ENCODE results near the gene CDHR2.

The CDHR2 gene

GRCh38 chr5:176630681-176631222 is 81.6 kb downstream of the CDHR2 start:
- H3K4me2 ChIP-seq (ENCODE audit: low read length) = peak overlapping the region; percentile 88
- H2BK12ac ChIP-seq (ENCODE audit: low read length) = no peak overlapping the region
- H3K9me3 ChIP-seq (ENCODE audit: insufficient read depth, low read depth, low read length) = peaks cover 6% of the 10 kb centered on the region
- peaks cover 34% of the 10 kb centered on the region for H3K27me3 ChIP-seq (ENCODE audit: insufficient read depth, low read length)
- WGBS (ENCODE audit: extremely low coverage, insufficient coverage, insufficient read length) = no CpG with 5 or more reads among the region's 20 CpGs
- H3K23ac ChIP-seq (ENCODE audit: low read length) = peak overlapping the region; percentile 28
- H3K4me3 ChIP-seq (ENCODE audit: low read depth, low read length) = peak overlapping the region; percentile 18
- H3K9ac ChIP-seq (ENCODE audit: low read length) = no peak overlapping the region
- no peak overlapping the region for H4K12ac ChIP-seq (ENCODE audit: low read depth, low read length)
- no peak overlapping the region for H4K91ac ChIP-seq (ENCODE audit: low read depth, low read length)
- no peak overlapping the region for H3K27ac ChIP-seq (ENCODE audit: low read depth, low read length)
- H3K18ac ChIP-seq (ENCODE audit: low read length) = no peak overlapping the region
- H2BK120ac ChIP-seq (ENCODE audit: insufficient read depth, low read length, poor library complexity) = no peak overlapping the region
- H4K8ac ChIP-seq (ENCODE audit: low read depth, low read length) = no peak overlapping the region
- no peak for DNase-seq
- no peaks in the 10 kb centered on the region for H3K79me2 ChIP-seq (ENCODE audit: control insufficient read depth, insufficient read depth, low read length, poor library complexity)
- no peak overlapping the region for H3K4ac ChIP-seq (ENCODE audit: low read depth, low read length)
- H2BK5ac ChIP-seq (ENCODE audit: low read depth, low read length, poor library complexity) = no peak overlapping the region
- H3K14ac ChIP-seq (ENCODE audit: low read length) = no peak overlapping the region
- H3K79me1 ChIP-seq (ENCODE audit: low read length) = no peaks in the 10 kb centered on the region
- H2AFZ ChIP-seq (ENCODE audit: insufficient read depth, low read length, poor library complexity) = no peak overlapping the region
- H3K4me1 ChIP-seq (ENCODE audit: control insufficient read depth in 1 of 2, insufficient read depth in 2 of 2, low read length in 2 of 2) = peaks cover 0 to 6% of the 10 kb centered on the region in 2 experiments
- no peak overlapping the region for H2AK5ac ChIP-seq (ENCODE audit: low read length)
- H3K36me3 ChIP-seq (ENCODE audit: control insufficient read depth in 1 of 2, insufficient read depth in 2 of 2, low read length in 2 of 2) = no peaks in the 10 kb centered on the region

GRCh38 chr5:176631383-176632200 is 82.5 kb downstream of the CDHR2 start:
- Histone ChIP-seq H3K79me1 (ENCODE audit: low read length) (no peaks in the 10 kb centered on the region), H4K12ac (ENCODE audit: low read depth, low read length) (no peak overlapping the region)
- no CpG with 5 or more reads among the region's 7 CpGs for WGBS (ENCODE audit: extremely low coverage, insufficient coverage, insufficient read length)

GRCh38 chr5:176632745-176633144 is 83.6 kb downstream of the CDHR2 start:
- no peak overlapping the region for H3K23ac ChIP-seq (ENCODE audit: low read length)
- no CpG with 5 or more reads among the region's 2 CpGs for WGBS (ENCODE audit: extremely low coverage, insufficient coverage, insufficient read length)
- no peak overlapping the region for H2BK12ac ChIP-seq (ENCODE audit: low read length)
- no peak overlapping the region for H3K27ac ChIP-seq (ENCODE audit: low read depth, low read length)
- no peak overlapping the region for H2AK5ac ChIP-seq (ENCODE audit: low read length)
- H4K91ac ChIP-seq (ENCODE audit: low read depth, low read length) = no peak overlapping the region
- H3K9ac ChIP-seq (ENCODE audit: low read length) = no peak overlapping the region
- H3K4me3 ChIP-seq (ENCODE audit: low read depth, low read length) = no peak overlapping the region
- H3K18ac ChIP-seq (ENCODE audit: low read length) = no peak overlapping the region
- H3K14ac ChIP-seq (ENCODE audit: low read length) = no peak overlapping the region
- H3K79me1 ChIP-seq (ENCODE audit: low read length) = no peaks in the 10 kb centered on the region
- H4K8ac ChIP-seq (ENCODE audit: low read depth, low read length) = no peak overlapping the region
- no peak overlapping the region for H2BK5ac ChIP-seq (ENCODE audit: low read depth, low read length, poor library complexity)
- H4K12ac ChIP-seq (ENCODE audit: low read depth, low read length) = no peak overlapping the region
- peaks cover 34% of the 10 kb centered on the region for H3K27me3 ChIP-seq (ENCODE audit: insufficient read depth, low read length)
- H3K4me1 ChIP-seq (ENCODE audit: control insufficient read depth in 1 of 2, insufficient read depth in 2 of 2, low read length in 2 of 2) = peaks cover 0 to 6% of the 10 kb centered on the region in 2 experiments
- no peak overlapping the region for H3K4me2 ChIP-seq (ENCODE audit: low read length)
- no peak overlapping the region for H2BK120ac ChIP-seq (ENCODE audit: insufficient read depth, low read length, poor library complexity)
- peaks cover 10% of the 10 kb centered on the region for H3K9me3 ChIP-seq (ENCODE audit: insufficient read depth, low read depth, low read length)
- DNase-seq = no peak
- H3K36me3 ChIP-seq (ENCODE audit: control insufficient read depth in 1 of 2, insufficient read depth in 2 of 2, low read length in 2 of 2) = no peaks in the 10 kb centered on the region
- H2AFZ ChIP-seq (ENCODE audit: insufficient read depth, low read length, poor library complexity) = no peak overlapping the region
- H3K79me2 ChIP-seq (ENCODE audit: control insufficient read depth, insufficient read depth, low read length, poor library complexity) = no peaks in the 10 kb centered on the region
- H3K4ac ChIP-seq (ENCODE audit: low read depth, low read length) = no peak overlapping the region

More at GRCh38 chr5:176631383-176632200, 82.5 kb downstream of the CDHR2 start:
- DNase-seq = no peak
- Histone ChIP-seq H2BK5ac (ENCODE audit: low read depth, low read length, poor library complexity) (no peak overlapping the region), H3K36me3 (ENCODE audit: control insufficient read depth in 1 of 2, insufficient read depth in 2 of 2, low read length in 2 of 2) (no peaks in the 10 kb centered on the region), H3K14ac (ENCODE audit: low read length) (no peak overlapping the region), H3K27ac (ENCODE audit: low read depth, low read length) (no peak overlapping the region), H3K9ac (ENCODE audit: low read length) (no peak overlapping the region), H4K91ac (ENCODE audit: low read depth, low read length) (no peak overlapping the region), H3K27me3 (ENCODE audit: insufficient read depth, low read length) (peaks cover 34% of the 10 kb centered on the region), H2BK12ac (ENCODE audit: low read length) (no peak overlapping the region), H3K23ac (ENCODE audit: low read length) (no peak overlapping the region), H3K18ac (ENCODE audit: low read length) (no peak overlapping the region), H2BK120ac (ENCODE audit: insufficient read depth, low read length, poor library complexity) (no peak overlapping the region), H3K79me2 (ENCODE audit: control insufficient read depth, insufficient read depth, low read length, poor library complexity) (no peaks in the 10 kb centered on the region), H2AK5ac (ENCODE audit: low read length) (no peak overlapping the region), H3K9me3 (ENCODE audit: insufficient read depth, low read depth, low read length) (peaks cover 10% of the 10 kb centered on the region), H3K4me2 (ENCODE audit: low read length) (no peak overlapping the region), H3K4me3 (ENCODE audit: low read depth, low read length) (no peak overlapping the region), H2AFZ (ENCODE audit: insufficient read depth, low read length, poor library complexity) (no peak overlapping the region), H3K4ac (ENCODE audit: low read depth, low read length) (no peak overlapping the region), H4K8ac (ENCODE audit: low read depth, low read length) (no peak overlapping the region), H3K4me1 (ENCODE audit: control insufficient read depth in 1 of 2, insufficient read depth in 2 of 2, low read length in 2 of 2) (peaks cover 0 to 6% of the 10 kb centered on the region in 2 experiments)

GRCh38 chr5:176633598-176633997 is 84.5 kb downstream of the CDHR2 start:
- H3K36me3 ChIP-seq (ENCODE audit: control insufficient read depth in 1 of 2, insufficient read depth in 2 of 2, low read length in 2 of 2) = no peaks in the 10 kb centered on the region
- no peak overlapping the region for H4K91ac ChIP-seq (ENCODE audit: low read depth, low read length)
- H3K27me3 ChIP-seq (ENCODE audit: insufficient read depth, low read length) = peaks cover 30% of the 10 kb centered on the region
- H3K4me2 ChIP-seq (ENCODE audit: low read length) = no peak overlapping the region
- H2AFZ ChIP-seq (ENCODE audit: insufficient read depth, low read length, poor library complexity) = no peak overlapping the region
- no peak overlapping the region for H3K18ac ChIP-seq (ENCODE audit: low read length)
- WGBS (ENCODE audit: extremely low coverage, insufficient coverage, insufficient read length) = 100% methylated on average over 2 of the region's 6 CpGs
- H2BK5ac ChIP-seq (ENCODE audit: low read depth, low read length, poor library complexity) = no peak overlapping the region
- no peak overlapping the region for H3K27ac ChIP-seq (ENCODE audit: low read depth, low read length)
- no peak overlapping the region for H2AK5ac ChIP-seq (ENCODE audit: low read length)
- no peak overlapping the region for H3K4me3 ChIP-seq (ENCODE audit: low read depth, low read length)
- H3K79me1 ChIP-seq (ENCODE audit: low read length) = no peaks in the 10 kb centered on the region
- H3K4me1 ChIP-seq (ENCODE audit: control insufficient read depth in 1 of 2, insufficient read depth in 2 of 2, low read length in 2 of 2) = peaks cover 0 to 6% of the 10 kb centered on the region in 2 experiments
- no peak overlapping the region for H3K9ac ChIP-seq (ENCODE audit: low read length)
- no peak overlapping the region for H3K4ac ChIP-seq (ENCODE audit: low read depth, low read length)
- DNase-seq = no peak
- no peak overlapping the region for H4K8ac ChIP-seq (ENCODE audit: low read depth, low read length)
- H3K79me2 ChIP-seq (ENCODE audit: control insufficient read depth, insufficient read depth, low read length, poor library complexity) = no peaks in the 10 kb centered on the region
- H2BK120ac ChIP-seq (ENCODE audit: insufficient read depth, low read length, poor library complexity) = no peak overlapping the region
- H3K9me3 ChIP-seq (ENCODE audit: insufficient read depth, low read depth, low read length) = peaks cover 10% of the 10 kb centered on the region
- no peak overlapping the region for H3K23ac ChIP-seq (ENCODE audit: low read length)
- no peak overlapping the region for H2BK12ac ChIP-seq (ENCODE audit: low read length)
- no peak overlapping the region for H4K12ac ChIP-seq (ENCODE audit: low read depth, low read length)
- H3K14ac ChIP-seq (ENCODE audit: low read length) = no peak overlapping the region
